Stimulated activated CD8-positive, alpha-beta memory T cell treated with anti-CD3 and anti-CD28 coated beads, Interleukin-15, amount 100 ng/mL, for 4 hours (primary cell): ENCODE data around the gene PCLO.

Experiments
- DNase-seq, 2 donors: peaks; one replicate each; pipeline ENCODE4 v3.0.0-alpha.2; 2020; ENCODE audit warnings: low read depth in 2 of 2

Gene PCLO, protein sequence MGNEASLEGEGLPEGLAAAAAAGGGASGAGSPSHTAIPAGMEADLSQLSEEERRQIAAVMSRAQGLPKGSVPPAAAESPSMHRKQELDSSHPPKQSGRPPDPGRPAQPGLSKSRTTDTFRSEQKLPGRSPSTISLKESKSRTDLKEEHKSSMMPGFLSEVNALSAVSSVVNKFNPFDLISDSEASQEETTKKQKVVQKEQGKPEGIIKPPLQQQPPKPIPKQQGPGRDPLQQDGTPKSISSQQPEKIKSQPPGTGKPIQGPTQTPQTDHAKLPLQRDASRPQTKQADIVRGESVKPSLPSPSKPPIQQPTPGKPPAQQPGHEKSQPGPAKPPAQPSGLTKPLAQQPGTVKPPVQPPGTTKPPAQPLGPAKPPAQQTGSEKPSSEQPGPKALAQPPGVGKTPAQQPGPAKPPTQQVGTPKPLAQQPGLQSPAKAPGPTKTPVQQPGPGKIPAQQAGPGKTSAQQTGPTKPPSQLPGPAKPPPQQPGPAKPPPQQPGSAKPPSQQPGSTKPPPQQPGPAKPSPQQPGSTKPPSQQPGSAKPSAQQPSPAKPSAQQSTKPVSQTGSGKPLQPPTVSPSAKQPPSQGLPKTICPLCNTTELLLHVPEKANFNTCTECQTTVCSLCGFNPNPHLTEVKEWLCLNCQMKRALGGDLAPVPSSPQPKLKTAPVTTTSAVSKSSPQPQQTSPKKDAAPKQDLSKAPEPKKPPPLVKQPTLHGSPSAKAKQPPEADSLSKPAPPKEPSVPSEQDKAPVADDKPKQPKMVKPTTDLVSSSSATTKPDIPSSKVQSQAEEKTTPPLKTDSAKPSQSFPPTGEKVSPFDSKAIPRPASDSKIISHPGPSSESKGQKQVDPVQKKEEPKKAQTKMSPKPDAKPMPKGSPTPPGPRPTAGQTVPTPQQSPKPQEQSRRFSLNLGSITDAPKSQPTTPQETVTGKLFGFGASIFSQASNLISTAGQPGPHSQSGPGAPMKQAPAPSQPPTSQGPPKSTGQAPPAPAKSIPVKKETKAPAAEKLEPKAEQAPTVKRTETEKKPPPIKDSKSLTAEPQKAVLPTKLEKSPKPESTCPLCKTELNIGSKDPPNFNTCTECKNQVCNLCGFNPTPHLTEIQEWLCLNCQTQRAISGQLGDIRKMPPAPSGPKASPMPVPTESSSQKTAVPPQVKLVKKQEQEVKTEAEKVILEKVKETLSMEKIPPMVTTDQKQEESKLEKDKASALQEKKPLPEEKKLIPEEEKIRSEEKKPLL (N-terminal part only)

DNA sequence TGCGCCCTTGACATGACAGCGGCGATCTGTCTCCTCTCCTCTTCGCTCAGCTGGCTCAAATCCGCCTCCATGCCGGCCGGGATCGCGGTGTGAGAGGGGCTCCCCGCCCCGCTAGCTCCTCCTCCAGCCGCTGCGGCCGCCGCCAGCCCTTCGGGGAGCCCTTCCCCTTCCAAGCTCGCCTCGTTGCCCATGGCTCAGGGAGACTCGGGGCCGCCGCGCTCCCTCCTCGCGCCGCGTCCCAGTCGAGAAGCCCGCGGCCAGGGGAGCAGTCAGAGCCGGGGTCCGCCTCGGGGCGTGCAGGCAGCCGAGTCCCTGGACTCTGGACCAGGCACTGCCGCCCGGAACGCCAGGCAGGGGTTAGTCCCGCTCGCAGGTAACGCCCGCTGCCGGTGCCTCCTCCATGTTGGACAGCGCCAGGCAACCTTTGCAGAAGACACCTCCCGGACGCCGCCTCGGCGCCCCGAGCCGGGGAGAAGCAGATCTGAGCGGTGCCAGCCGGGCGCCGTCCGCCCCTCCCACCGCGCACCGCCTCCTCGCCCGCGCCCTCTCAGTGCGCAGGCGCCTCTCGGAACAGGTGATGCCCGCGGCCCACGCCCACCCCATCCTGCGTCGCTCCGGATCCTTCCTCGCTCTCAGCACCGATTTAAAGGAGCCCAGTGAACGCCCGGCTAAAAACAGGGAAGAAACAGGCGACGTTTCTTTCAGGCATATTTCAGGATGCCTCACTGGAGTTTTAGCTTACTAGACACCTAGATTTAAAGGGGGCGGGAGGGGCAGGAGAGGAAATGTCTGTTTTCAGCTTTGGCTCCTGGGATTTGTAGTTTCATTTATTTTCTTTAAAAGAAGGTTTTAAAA lies at the start of gene PCLO:
TSS of gene PCLO (minus strand) at position 483 of the 855 bp plus-strand sequence. CDS start at position 191, 292 bp downstream.
- DNase-seq, result peak in 1 of 2 donors; percentile 3

DNA sequence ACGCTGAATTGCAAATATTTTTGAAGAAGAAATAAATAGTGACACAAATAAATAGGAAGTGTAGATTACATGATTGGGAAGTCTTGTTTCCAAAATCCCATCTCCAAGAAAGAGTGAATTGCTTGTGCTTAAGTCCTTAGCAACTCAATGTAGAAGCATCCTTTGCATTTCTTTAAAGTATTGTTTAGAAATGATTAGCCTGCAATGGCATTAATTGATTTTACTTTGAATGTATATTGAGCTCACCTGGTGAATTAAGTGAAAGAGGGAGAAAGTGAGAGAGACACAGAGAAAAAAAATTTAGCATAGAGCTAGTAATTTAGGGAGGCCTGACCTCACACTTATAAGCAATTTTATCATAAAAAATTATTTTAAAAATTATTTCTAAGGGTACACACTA lies 49.0 kb upstream of the PCLO start:
- DNase-seq, result no peak

DNA sequence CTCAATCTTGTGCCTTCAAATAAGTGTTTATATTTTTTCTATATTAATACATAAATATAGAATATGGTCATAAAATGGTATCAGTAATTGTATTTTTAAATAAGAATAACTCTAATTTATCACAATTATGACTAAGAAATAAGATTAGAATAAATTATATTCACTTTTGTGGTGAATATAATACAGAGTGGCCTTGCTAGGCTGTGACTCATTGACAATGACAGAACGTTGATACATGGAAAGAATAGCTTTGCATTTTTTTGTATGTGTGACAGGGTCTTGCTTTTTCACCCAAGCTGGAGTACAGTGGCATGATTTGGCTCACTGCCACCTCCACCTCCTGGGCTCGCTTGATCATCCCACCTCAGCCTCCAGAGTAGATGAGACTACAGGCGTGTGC lies 47.8 kb upstream of the PCLO start:
- no peak for DNase-seq

DNA sequence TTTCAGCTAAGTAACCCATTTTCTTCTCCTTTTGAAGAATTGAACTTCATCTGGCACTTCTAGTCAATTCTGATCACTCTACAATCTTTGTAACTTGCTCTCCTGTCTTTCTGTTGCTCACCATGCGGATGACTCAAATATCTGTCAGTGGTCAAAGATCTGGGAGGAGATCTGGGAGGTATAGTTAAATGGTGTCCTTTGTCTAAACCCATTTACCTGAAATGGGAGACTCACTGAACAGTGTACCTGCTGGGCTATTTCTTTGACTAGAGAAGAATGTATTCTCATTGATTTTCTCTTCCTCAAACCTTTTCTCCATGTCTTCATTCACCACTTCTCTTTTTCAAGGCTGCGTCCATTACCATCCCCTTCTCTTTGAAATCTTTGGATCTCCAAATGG lies 42.0 kb upstream of the PCLO start:
- DNase-seq, result no peak

DNA sequence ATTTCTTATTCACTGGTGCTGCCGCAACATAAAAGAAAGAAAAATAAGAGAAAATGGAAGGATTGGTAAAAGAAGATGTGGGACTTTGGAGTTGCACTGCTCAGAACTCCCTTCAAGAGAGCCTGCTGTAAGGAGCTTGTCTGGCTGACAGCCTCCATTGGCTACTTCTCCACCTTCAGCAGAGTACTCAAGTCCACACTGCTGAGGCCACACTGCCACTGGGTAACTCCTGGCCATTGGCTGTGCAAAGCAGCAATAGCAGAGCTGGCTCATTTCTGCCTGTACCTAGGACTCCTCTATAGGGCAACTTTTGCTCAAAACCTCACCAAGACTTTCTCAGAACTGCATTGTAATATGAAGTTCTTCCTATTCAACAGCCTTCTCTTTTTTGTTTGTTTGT lies 38.7 kb upstream of the PCLO start:
- DNase-seq, result no peak

DNA sequence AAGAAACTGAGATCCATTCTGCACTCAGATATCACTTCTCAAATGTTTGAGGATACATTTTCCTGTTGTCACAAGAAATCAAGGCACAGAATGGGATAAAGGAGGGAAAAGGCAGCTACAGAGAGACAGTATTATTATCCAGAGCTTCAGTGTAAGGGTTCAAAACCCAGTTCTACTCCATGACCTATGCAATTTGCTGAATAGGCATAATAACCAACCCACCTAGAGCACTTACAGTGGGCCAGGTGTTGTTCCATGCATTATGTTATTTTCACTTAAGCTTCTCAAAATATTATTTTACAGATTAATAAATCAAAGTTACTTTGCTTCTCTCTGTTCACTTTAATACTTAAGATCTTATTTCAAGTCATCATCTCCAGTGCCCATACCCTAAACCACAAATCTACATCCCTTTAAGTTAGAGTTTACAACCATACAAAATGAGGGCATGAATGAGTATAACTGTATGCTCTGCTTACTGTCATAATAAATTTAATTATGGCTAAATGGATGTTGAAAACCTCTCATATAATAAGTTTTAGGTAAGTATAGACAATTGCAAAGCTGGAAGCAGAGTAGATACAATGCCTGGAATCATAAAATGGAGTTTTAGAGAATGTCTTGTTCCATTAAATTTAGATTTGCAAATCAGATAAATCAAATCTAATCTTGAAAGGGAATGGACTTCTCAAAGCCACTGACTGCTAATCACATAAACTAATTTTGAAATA lies 28.1 kb upstream of the PCLO start:
- DNase-seq, result no peak

DNA sequence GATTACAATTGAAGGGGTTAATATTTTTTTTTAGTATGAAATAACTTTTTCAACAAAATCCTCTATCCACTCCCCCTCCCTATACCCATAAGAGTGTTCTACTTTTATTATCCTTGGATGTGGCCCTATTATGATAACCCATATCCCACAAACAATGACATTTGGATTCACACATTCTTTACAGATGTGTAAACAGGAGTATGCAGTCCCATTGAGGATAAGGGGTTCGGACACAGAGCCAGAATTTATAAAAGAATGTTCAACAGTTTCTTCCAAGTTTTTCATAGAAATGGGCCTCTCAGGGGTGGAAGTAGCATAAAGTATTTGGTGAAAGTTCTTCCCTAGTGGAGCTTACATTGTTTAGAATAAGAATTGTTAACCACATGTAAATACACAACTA lies 16.1 kb upstream of the PCLO start:
- no peak for DNase-seq

DNA sequence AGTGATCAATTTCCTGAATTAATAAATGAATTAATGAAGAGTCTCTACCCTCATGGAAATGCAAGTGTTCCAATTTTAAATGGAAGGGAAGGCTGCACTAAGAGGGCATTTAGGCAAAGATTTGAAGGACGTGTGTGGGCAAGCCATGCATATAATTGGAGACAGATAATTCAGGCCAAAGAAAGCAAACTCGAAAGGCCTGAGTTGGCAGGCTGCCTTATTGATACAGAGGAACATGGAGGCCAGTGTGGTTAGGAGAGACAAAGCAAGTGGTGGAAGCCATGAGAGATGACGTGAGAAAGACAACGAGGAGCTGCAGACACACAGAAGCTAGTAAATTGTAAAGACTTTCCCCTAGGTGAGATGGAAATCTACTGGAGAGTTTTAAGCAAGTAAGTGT lies 15.4 kb upstream of the PCLO start:
- DNase-seq, result no peak

DNA sequence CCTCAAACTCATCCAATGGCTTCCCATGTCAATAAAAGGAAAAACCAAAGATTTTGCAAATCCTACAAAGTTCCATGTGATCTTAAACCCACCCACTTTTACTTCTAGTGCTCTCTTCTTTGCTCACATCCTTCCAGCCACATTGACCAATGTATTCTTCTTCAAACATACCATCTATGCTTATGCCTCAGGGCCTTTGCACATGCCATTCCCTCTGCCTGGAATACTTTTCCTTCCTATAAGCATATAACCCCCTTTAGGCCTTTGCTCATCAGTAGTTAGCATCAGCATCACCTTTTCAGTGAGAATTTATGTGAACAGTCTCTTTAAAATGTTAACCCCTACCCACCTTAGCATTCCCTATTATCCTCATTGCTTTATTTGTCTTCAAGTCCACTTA lies 11.0 kb upstream of the PCLO start:
- no peak for DNase-seq

DNA sequence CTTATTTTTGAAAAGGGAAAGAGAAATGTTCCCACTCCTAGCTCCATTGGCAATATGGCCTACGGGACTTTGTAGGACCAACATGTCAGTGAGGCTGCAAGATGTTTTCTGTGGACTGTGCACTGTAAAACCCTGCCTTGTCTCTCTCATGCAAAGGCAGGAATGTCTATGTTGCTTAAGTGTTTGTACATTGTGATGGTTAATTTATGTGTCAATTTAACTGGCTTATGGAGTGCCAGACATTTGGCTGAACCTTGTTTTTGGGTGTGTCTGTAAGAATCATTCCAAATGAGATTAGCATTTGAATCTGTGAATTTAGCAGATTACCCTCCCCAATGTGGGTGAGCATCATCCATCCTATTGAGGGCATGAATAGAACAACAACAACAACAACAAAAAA lies 4.1 kb upstream of the PCLO start:
- no peak for DNase-seq

DNA sequence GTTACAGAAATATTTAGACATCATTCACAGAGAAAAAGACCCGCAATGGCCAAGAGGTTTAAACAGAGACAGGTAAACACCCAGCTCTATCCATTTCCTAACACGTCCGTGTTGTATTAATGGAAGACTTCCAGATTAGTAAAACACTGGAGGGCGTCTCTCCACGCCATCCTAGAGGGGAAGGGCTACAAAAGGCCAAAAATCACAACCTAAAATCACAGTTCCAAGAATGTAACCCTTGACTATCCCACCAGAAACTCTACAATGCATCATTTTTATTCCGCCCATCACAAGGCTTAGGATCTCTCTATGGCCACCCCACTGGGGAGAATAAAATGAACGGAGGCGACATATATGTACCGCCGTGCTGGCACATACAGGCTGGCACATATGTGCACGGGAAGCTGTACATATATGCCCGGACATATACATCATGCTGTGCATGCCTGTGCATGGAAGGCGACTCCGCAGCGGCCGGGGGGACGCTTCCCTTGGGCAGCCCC lies 734 bp downstream of the PCLO start:
- DNase-seq, result no peak

DNA sequence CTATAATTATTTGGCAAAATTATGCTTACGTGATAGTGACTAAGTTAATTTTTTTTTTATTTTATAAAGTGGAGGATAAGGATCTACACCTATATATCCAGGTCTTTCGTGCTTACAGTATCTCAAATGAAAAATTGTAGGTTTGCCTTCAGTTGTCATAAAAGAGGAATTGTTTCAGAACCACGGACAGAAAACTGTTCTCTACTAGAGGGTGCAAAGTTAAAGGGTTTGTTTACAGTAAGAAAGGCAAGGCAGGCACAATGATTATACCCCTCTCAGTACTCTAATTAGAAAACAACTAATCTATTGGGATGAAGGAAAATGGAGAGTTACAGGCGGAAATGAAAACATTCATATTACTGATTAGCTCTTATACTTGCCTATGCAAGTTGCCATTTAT lies 1.5 kb downstream of the PCLO start:
- DNase-seq, result no peak

DNA sequence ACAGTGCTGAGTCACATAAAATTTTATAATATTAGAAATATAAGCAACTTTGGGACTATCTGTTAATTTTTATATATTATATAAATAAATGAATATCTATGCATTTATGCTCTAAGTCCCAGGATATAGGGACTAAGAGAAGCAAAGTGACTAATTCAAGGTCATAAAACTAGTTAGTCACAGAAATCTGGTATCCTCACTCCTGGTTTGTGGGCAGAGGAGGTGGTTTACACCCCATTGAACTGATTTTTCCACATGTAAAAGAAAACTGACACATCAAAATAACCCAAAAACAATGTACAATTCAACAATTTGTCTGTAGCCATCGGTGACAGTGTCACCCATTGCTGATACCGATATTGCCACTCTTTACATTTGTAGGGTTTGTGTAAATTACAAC lies 3.0 kb downstream of the PCLO start:
- no peak for DNase-seq

DNA sequence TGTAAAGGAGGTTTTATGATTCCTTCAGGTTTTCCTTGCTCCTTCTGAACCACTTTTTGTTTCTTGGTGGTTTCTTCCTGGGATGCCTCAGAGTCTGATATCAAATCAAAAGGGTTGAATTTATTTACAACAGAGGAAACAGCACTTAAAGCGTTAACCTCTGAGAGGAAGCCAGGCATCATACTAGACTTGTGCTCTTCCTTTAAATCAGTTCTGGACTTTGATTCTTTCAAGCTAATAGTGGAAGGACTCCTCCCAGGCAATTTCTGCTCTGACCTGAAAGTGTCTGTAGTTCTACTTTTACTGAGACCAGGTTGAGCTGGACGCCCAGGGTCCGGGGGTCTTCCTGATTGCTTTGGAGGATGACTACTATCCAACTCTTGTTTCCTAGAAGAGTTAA lies 6.7 kb downstream of the PCLO start:
- DNase-seq, result no peak

DNA sequence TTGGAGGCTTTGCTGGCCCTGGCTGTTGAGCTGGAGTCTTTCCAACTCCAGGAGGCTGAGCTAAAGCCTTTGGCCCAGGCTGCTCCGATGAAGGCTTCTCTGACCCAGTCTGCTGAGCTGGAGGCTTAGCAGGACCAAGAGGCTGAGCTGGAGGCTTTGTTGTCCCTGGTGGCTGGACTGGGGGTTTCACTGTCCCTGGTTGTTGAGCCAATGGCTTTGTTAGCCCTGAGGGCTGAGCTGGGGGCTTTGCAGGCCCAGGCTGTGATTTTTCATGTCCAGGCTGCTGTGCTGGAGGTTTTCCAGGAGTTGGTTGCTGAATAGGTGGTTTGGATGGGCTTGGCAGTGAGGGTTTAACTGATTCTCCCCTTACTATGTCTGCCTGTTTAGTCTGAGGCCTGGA lies 7.3 kb downstream of the PCLO start:
- no peak for DNase-seq

DNA sequence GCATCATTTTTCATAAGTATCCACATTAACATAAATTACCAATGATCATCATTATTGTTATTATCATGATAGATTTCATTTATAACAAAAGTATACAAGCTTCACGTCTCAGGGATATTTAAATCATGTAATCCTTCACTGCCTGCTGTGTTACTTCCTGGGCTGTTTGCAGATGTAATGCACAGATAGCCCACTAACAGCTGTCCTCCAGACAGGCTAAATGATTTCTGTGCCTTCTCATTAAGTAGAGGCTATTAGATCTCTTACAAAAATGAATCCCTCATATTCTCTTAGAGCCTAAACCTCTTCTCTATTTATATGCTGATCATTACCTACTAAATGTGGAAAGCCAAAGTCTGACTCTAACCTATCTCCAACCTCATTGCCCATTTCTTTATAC lies 9.3 kb downstream of the PCLO start:
- no peak for DNase-seq

DNA sequence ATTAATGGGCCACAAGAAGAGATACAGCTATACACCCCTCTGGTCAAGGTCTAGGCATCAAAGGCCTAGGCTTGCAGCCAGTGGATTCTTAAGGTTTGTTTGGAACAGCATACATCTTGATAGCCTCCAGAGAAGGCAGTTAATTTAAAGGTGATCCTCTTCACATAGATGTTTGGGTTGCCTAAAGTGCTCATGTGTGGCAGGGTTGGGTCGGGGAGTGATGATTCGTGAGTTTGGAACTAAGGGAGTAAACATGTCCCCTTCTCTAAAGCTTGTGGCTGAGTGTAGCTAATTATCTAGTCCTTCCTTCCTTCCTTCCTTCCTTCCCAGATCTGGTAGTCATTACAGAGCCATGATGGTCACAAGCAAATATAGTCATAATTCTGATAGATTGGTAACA lies 12.4 kb downstream of the PCLO start:
- no peak for DNase-seq

DNA sequence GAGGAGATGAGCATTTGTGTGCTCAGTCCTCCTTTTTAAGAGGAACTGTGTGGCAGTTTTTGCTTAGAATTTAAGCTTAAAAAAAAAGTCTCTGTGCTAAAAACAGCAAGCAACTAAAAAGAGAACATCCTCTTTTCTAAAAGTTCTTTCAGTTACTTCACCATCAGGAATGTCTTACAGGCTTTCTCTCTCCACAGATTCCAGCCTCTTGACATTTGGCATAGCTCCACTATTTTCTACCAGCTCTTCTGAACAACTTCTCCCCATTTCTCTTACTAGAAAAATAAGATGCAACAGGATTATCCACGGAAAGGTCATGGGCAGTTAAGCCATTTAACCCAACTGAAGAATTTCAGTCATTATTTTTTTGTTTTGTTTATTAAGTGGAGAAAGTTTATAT lies 13.2 kb downstream of the PCLO start:
- DNase-seq, result no peak

DNA sequence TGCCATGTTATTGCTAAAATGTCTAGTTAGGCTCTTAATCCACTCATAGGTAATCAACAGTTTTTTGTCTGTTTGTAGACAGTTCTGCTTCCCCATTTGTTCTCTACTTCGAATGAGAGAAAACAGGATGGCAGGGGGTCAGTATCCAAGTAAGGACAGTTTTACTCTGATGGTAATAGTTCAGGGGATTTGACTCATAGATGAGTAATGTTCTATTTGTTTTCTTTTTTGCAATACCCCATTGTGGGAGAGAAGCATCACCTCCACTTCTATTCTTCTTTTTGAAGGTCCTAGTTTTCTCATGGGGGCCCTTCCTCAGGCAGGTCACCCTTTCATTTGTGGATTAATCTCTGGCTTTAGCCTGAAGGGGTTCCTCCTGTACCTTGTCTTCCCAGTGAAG lies 13.9 kb downstream of the PCLO start:
- DNase-seq, result no peak

DNA sequence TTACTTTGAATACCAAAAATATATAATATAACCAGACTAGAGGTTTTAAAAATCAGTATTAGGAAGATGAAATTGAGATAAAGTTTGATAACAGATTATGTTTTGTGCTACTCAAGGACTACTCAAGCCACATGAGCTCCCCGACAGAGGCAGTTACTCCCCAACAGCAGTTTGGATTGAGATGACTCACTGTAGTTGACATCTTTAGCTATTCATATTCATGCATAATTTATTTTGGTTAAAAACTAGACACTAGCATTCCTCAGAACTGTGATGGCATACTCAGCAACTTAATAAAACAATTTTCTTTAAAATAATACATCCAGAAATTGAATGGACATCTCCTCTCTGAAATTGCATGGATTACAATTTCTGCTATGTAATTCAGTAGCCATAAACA lies 19.6 kb downstream of the PCLO start:
- no peak for DNase-seq

DNA sequence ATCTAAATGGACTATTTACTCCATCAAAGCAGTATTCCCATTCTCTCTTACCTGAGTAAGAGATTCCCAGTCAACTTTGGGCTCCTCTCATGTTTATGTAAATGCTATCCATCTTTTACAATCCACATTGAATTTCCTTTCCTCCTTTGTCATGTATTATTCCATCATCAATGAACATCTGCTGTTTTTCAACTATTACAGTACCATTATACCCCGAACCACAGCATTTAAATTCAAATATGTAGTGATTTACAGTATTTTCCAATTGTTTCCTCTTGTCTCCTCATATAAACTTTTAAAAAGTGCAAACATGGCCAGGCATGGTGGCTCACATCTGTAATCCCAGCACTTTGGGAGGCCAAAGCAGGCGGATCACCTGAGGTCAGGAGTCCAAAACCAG lies 20.3 kb downstream of the PCLO start:
- no peak for DNase-seq
